NCI-H2107 treated with DMSO at 0.1 percent for 48 hours (cell line): ENCODE measurements around the gene TPGS2.
A peak's percentile ranks its signal among the peaks of the same experiment; 100 is the strongest.
"Not testable (repeated sequence)": the region's sequence is repeated elsewhere in the genome, so short reads cannot be mapped to it uniquely, and the experiment has no call there.

Experiments
- DNase-seq: peaks from one replicate; lab custom pipeline; 2025; ENCODE audit not compliant: unreplicated experiment; lab: John Stamatoyannopoulos, UW

Gene TPGS2

GRCh38 chr18:36828630-36829361 is at the start of gene TPGS2, which contains the start of gene KIAA1328:
Gene TPGS2, minus strand, starts transcription at chr18:36829002. Its CDS starts 235 bp downstream, at chr18:36828767.
Gene KIAA1328, plus strand, starts transcription at chr18:36829127. Its CDS starts 12 bp downstream, at chr18:36829139.
- peak; percentile 81 for DNase-seq

GRCh38 chr18:36873826-36874225 is 45.0 kb upstream of the TPGS2 start:
- DNase-seq = not testable (repeated sequence)

GRCh38 chr18:36872329-36872728 is 43.5 kb upstream of the TPGS2 start:
- DNase-seq = no peak

- no peak for DNase-seq
These were observed 43.0 kb upstream of the TPGS2 start for GRCh38 chr18:36871801-36872200.

GRCh38 chr18:36867056-36867455 is 38.3 kb upstream of the TPGS2 start:
- DNase-seq = no peak

GRCh38 chr18:36862182-36862581 is 33.4 kb upstream of the TPGS2 start:
- no peak for DNase-seq

GRCh38 chr18:36856815-36857214 is 28.0 kb upstream of the TPGS2 start:
- no peak for DNase-seq

- DNase-seq = no peak
These were observed 22.4 kb upstream of the TPGS2 start for GRCh38 chr18:36851202-36851590.

- DNase-seq = no peak
These were observed 21.9 kb upstream of the TPGS2 start for GRCh38 chr18:36850527-36851201.

GRCh38 chr18:36849288-36850006 is 20.6 kb upstream of the TPGS2 start:
- no peak for DNase-seq

- no peak for DNase-seq
These were observed 19.8 kb upstream of the TPGS2 start for GRCh38 chr18:36848609-36849008.

GRCh38 chr18:36843784-36844183 is 15.0 kb upstream of the TPGS2 start:
- no peak for DNase-seq

GRCh38 chr18:36843199-36843598 is 14.4 kb upstream of the TPGS2 start:
- no peak for DNase-seq

GRCh38 chr18:36839835-36840234 is 11.0 kb upstream of the TPGS2 start:
- DNase-seq = no peak

- DNase-seq = no peak
These were observed 7.1 kb upstream of the TPGS2 start for GRCh38 chr18:36835927-36836326.

GRCh38 chr18:36833120-36833519 is 4.3 kb upstream of the TPGS2 start:
- DNase-seq = no peak

GRCh38 chr18:36831139-36831538 is 2.3 kb upstream of the TPGS2 start:
- no peak for DNase-seq

GRCh38 chr18:36830158-36830495 is 1.3 kb upstream of the TPGS2 start:
- no peak for DNase-seq

GRCh38 chr18:36829362-36830157 is 758 bp upstream of the TPGS2 start:
- peak; percentile 50 for DNase-seq

GRCh38 chr18:36828157-36828629 is 609 bp downstream of the TPGS2 start:
- DNase-seq = peak; percentile 67

GRCh38 chr18:36826556-36826955 is 2.2 kb downstream of the TPGS2 start:
- DNase-seq = no peak
